Trophoblast cell (in vitro differentiated cells and primary cell): ENCODE data around the gene PFKL.

Experiments used
- DNase-seq, 2 donors: peaks; one replicate each; pipeline ENCODE4 v3.0.0-alpha.2; 2016
- H2AFZ ChIP-seq: 2 replicates; pipeline ENCODE4 v1.6.1; 2013; ENCODE audit warnings: low read length, moderate library complexity, mild to moderate bottlenecking; ENCODE audit not compliant: insufficient read depth, poor library complexity
- H2AK5ac ChIP-seq: 2 replicates; pipeline ENCODE4 v1.6.1; 2013; ENCODE audit warnings: mild to moderate bottlenecking, low read length
- H2BK120ac ChIP-seq: 2 replicates; pipeline ENCODE4 v1.6.1; 2013; ENCODE audit warnings: low read length, mild to moderate bottlenecking, moderate library complexity; ENCODE audit not compliant: insufficient read depth, poor library complexity
- H2BK12ac ChIP-seq: 2 replicates; pipeline ENCODE4 v1.6.1; 2013; ENCODE audit warnings: mild to moderate bottlenecking, low read length, moderate library complexity
- H2BK5ac ChIP-seq: 2 replicates; pipeline ENCODE4 v1.6.1; 2013; ENCODE audit warnings: low read length, low read depth, moderate library complexity, mild to moderate bottlenecking; ENCODE audit not compliant: poor library complexity
- H3K14ac ChIP-seq: 2 replicates; pipeline ENCODE4 v1.6.1; 2013; ENCODE audit warnings: mild to moderate bottlenecking, low read length
- H3K18ac ChIP-seq: 2 replicates; pipeline ENCODE4 v1.6.1; 2013; ENCODE audit warnings: mild to moderate bottlenecking, low read length
- H3K23ac ChIP-seq: 2 replicates; pipeline ENCODE4 v1.6.1; 2013; ENCODE audit warnings: low read length
- H3K27ac ChIP-seq: 2 replicates; pipeline ENCODE4 v1.5.1; 2013; ENCODE audit warnings: low read depth, mild to moderate bottlenecking, inconsistent platforms, low read length, moderate library complexity
- H3K27me3 ChIP-seq: 2 replicates; pipeline ENCODE4 v1.6.1; 2013; ENCODE audit warnings: inconsistent platforms, mild to moderate bottlenecking, low read length, moderate library complexity; ENCODE audit not compliant: insufficient read depth
- H3K36me3 ChIP-seq, 2 experiments: 1 replicate in 1 of 2; 2 replicates in 1 of 2; pipeline ENCODE4 v1.6.1; 2013; ENCODE audit warnings: low read length in 2 of 2, mild to moderate bottlenecking in 2 of 2, moderate library complexity in 1 of 2; ENCODE audit not compliant: insufficient read depth in 2 of 2, control insufficient read depth in 1 of 2
- H3K4ac ChIP-seq: 2 replicates; pipeline ENCODE4 v1.6.1; 2013; ENCODE audit warnings: low read depth, mild to moderate bottlenecking, low read length, moderate library complexity
- H3K4me1 ChIP-seq, 2 experiments: 1 replicate in 1 of 2; 2 replicates in 1 of 2; pipeline ENCODE4 v1.6.1; 2013; ENCODE audit warnings: low read length in 2 of 2, mild to moderate bottlenecking in 2 of 2, moderate library complexity in 1 of 2; ENCODE audit not compliant: insufficient read depth in 2 of 2, control insufficient read depth in 1 of 2
- H3K4me2 ChIP-seq: 2 replicates; pipeline ENCODE4 v1.6.1; 2013; ENCODE audit warnings: inconsistent platforms, mild to moderate bottlenecking, low read length, moderate library complexity
- H3K4me3 ChIP-seq: 2 replicates; pipeline ENCODE4 v1.5.1; 2013; ENCODE audit warnings: mild to moderate bottlenecking, low read depth, low read length, inconsistent platforms
- H3K79me1 ChIP-seq: one replicate; pipeline ENCODE4 v1.6.1; 2013; ENCODE audit warnings: low read length
- H3K79me2 ChIP-seq: 2 replicates; pipeline ENCODE4 v1.6.1; 2013; ENCODE audit warnings: low read length, mild to moderate bottlenecking; ENCODE audit not compliant: control insufficient read depth, insufficient read depth, poor library complexity
- H3K9ac ChIP-seq: 2 replicates; pipeline ENCODE4 v1.6.1; 2013; ENCODE audit warnings: mild to moderate bottlenecking, low read length
- H3K9me3 ChIP-seq: 2 replicates; pipeline ENCODE4 v1.6.1; 2013; ENCODE audit warnings: low read depth, mild to moderate bottlenecking, control low read depth, inconsistent platforms, low read length; ENCODE audit not compliant: insufficient read depth
- H4K12ac ChIP-seq: 2 replicates; pipeline ENCODE4 v1.6.1; 2013; ENCODE audit warnings: low read depth, mild to moderate bottlenecking, low read length, moderate library complexity
- H4K8ac ChIP-seq: 2 replicates; pipeline ENCODE4 v1.6.1; 2013; ENCODE audit warnings: low read depth, mild to moderate bottlenecking, low read length, moderate library complexity
- H4K91ac ChIP-seq: one replicate; pipeline ENCODE4 v1.6.1; 2013; ENCODE audit warnings: low read depth, mild to moderate bottlenecking, low read length, moderate library complexity
- WGBS: extraction: QIAGEN DNeasy Blood & Tissue Kit; methylation state at CpG from one replicate; pipeline ENCODE4 v1.1.7; 2013; ENCODE audit warnings: missing lambda C conversion rate; ENCODE audit not compliant: insufficient read length, insufficient coverage; ENCODE audit errors: extremely low coverage; 5-methylcytosine and 5-hydroxymethylcytosine counted together

Gene PFKL

DNA sequence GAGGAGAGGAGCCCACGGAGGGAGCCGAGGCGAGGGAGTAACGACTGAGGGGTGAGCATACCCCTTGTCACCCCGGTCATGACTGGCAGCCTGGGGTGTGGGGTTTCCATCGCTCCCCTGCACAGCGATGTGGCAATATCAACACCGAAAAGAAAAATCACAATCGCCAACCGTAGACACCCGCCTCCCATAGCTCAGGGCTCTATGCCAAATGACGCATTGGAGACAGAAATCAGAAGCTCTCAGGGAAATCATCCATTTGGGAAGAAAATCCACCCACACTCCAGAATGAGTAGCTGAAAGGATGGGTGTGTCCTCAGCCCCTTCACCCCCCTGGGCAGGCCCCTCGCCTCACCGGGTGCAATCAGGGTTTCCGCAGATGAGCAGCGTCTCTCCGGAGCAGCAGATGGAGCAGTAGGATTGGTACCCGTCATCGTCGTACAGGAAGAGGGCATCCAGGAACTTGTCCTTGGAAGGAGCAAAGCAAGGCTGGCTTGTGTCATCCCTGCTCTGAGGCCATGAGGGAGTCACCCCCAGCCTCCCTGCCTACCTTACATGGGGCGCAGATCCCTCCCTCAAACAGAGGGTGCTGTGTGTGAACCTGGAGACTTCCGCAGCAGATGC, 40.7 kb upstream of the PFKL start:
- Histone ChIP-seq H3K23ac (no peak overlapping the region), H4K8ac (no peak overlapping the region), H2BK120ac (no peak overlapping the region), H4K91ac (no peak overlapping the region), H3K9ac (no peak overlapping the region), H3K79me2 (no peaks in the 10 kb centered on the region), H3K18ac (no peak overlapping the region), H3K36me3 (no peaks in the 10 kb centered on the region), H4K12ac (no peak overlapping the region), H3K4ac (no peak overlapping the region), H2BK12ac (no peak overlapping the region), H3K4me2 (no peak overlapping the region), H2AFZ (no peak overlapping the region), H3K27ac (no peak overlapping the region), H3K4me1 (peaks cover 9 to 11% of the 10 kb centered on the region in 2 experiments), H3K79me1 (no peaks in the 10 kb centered on the region), H2AK5ac (no peak overlapping the region), H2BK5ac (no peak overlapping the region), H3K14ac (no peak overlapping the region), H3K9me3 (no peaks in the 10 kb centered on the region), H3K4me3 (no peak overlapping the region), H3K27me3 (no peaks in the 10 kb centered on the region)
- no CpG with 5 or more reads among the region's 22 CpGs for WGBS
- no peak for DNase-seq

DNA sequence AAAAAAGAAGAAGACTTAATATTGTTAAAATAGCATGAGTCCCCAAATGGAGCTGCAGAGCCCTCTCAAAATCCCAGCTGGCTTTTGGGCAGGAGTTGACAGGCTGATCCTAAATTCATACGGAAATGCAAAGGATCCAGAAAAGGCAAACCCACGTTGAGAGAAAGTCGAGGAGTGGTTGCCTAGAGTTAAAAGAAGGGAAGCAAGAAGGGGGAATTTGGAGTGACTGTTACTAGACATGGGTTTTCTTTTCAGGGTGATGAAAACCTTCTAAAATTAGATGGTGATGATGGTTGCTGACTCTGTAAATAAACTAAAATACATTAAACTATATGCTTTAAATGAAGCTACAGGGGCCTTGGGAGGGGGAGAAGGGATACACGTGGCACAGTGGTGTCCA, 39.8 kb upstream of the PFKL start:
- H3K79me2 ChIP-seq = no peaks in the 10 kb centered on the region
- H3K4me1 ChIP-seq = peaks cover 9 to 11% of the 10 kb centered on the region in 2 experiments
- no peak overlapping the region for H4K12ac ChIP-seq
- no peak overlapping the region for H2BK120ac ChIP-seq
- no peaks in the 10 kb centered on the region for H3K27me3 ChIP-seq
- H3K18ac ChIP-seq = no peak overlapping the region
- no peak overlapping the region for H3K4ac ChIP-seq
- H3K23ac ChIP-seq = no peak overlapping the region
- H3K79me1 ChIP-seq = no peaks in the 10 kb centered on the region
- no peak overlapping the region for H3K4me2 ChIP-seq
- no peaks in the 10 kb centered on the region for H3K9me3 ChIP-seq
- H2BK5ac ChIP-seq = no peak overlapping the region
- H2BK12ac ChIP-seq = no peak overlapping the region
- H3K9ac ChIP-seq = no peak overlapping the region
- no peak overlapping the region for H2AK5ac ChIP-seq
- no peak overlapping the region for H4K8ac ChIP-seq
- H3K14ac ChIP-seq = no peak overlapping the region
- no peaks in the 10 kb centered on the region for H3K36me3 ChIP-seq
- no peak overlapping the region for H3K4me3 ChIP-seq
- DNase-seq = no peak
- no peak overlapping the region for H4K91ac ChIP-seq
- H3K27ac ChIP-seq = no peak overlapping the region
- H2AFZ ChIP-seq = no peak overlapping the region
- no CpG with 5 or more reads among the region's 4 CpGs for WGBS

DNA sequence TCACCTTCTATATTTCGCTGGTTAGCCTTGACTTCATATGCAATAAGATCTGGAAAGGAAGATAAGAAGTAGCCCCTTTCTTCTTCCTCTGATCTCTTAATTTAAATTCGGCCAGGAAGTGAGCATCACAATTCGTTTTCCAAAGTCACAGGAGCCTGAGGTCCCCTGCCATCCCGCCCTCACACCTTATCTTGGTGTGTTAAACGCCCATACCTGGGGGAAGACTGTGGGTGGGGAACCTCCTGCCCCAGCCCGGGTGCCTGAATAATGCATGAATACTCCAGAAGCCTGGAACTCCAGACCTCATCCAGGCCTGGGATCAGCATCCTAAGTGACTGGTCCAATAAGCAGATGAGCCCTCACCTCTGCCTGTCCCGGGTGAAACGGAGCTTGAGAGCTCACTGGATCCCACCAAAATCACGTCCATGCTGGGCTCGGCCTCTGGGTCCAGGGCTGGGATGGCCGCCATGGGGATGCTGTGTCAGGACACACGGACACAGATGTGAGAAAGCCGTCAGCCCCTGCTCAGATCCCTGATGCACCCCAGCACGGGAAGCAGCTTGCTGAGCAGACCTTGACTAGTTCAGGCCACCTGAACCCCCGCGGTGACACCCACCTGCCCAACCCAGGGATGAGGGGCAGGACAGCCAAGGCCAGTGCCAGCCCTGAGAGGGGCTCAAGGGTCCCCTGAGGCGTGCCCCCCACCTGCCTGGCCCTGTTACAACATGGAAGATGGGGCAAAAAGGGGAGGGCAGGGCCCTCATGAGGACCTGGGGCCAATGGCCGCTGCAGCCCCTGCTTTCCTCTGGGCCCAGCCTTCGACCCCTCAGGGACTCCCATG, 38.8 kb upstream of the PFKL start:
- H3K18ac ChIP-seq = no peak overlapping the region
- no CpG with 5 or more reads among the region's 19 CpGs for WGBS
- no peak overlapping the region for H3K9ac ChIP-seq
- H3K4me3 ChIP-seq = peak overlapping the region; percentile 23
- no peak overlapping the region for H3K23ac ChIP-seq
- H3K4me1 ChIP-seq = peaks cover 5 to 6% of the 10 kb centered on the region in 2 experiments
- no peak overlapping the region for H3K14ac ChIP-seq
- DNase-seq = no peak
- H3K27ac ChIP-seq = no peak overlapping the region
- no peak overlapping the region for H4K91ac ChIP-seq
- H2BK5ac ChIP-seq = no peak overlapping the region
- no peak overlapping the region for H2AFZ ChIP-seq
- H2AK5ac ChIP-seq = no peak overlapping the region
- H2BK120ac ChIP-seq = no peak overlapping the region
- H3K4ac ChIP-seq = no peak overlapping the region
- no peak overlapping the region for H2BK12ac ChIP-seq
- no peaks in the 10 kb centered on the region for H3K79me2 ChIP-seq
- H4K12ac ChIP-seq = no peak overlapping the region
- H3K36me3 ChIP-seq = no peaks in the 10 kb centered on the region
- H4K8ac ChIP-seq = no peak overlapping the region
- no peaks in the 10 kb centered on the region for H3K79me1 ChIP-seq
- H3K27me3 ChIP-seq = no peaks in the 10 kb centered on the region
- no peaks in the 10 kb centered on the region for H3K9me3 ChIP-seq
- H3K4me2 ChIP-seq = no peak overlapping the region

DNA sequence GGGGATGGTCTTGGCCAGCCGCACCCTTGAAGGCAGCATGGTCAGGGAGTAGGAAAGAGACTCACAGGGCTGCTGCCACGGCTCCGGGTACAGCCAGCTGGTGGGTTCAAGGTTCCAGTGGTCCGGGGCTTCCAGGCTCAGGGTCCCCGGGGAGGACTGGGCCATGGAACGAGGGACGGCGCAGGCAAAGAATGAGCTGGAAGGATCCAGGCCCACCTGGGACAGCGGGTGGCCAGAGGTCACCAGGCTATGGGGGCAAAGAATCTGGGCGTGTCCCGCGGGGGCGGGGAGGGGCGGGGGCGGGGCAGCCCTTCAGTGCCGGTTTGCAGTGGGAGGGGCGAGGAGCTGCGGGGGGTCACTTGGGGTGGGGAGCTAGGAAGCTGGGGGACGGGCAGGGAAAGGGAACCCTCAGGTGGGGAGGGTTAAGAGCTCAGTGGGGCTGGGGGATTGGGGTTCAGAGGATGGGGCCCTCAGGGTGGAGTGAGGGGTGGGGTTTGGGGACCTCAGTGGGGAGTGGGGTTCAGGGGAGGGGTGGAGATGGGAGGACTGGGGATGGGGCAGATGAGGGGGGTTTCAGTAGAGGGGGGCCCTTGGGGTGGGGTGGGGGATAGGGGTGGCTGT, 38.1 kb upstream of the PFKL start, which contains the start of gene DNMT3L:
DNMT3L (minus strand) TSS at position 223 of the 621 bp plus-strand sequence. CDS start 638 bp downstream, outside the sequence.
- WGBS = no CpG with 5 or more reads among the region's 19 CpGs

More for the DNA sequence above, 38.1 kb upstream of the PFKL start, which contains the start of gene DNMT3L:
- H2BK12ac ChIP-seq = no peak within 1 kb of the TSS
- H3K4me1 ChIP-seq = peaks cover 5 to 6% of the 10 kb centered on the region in 2 experiments
- no peak within 1 kb of the TSS for H2AK5ac ChIP-seq
- no peak within 1 kb of the TSS for H4K8ac ChIP-seq
- no peak within 1 kb of the TSS for H3K23ac ChIP-seq
- no peak within 1 kb of the TSS for H2BK120ac ChIP-seq
- H3K4me2 ChIP-seq = no peak within 1 kb of the TSS
- H3K4me3 ChIP-seq = peak within 1 kb of the TSS; percentile 23
- no peak within 1 kb of the TSS for H3K9ac ChIP-seq
- no peak within 1 kb of the TSS for H2AFZ ChIP-seq
- H4K91ac ChIP-seq = no peak within 1 kb of the TSS
- DNase-seq = no peak
- H3K27ac ChIP-seq = no peak within 1 kb of the TSS
- no peaks in the 10 kb centered on the region for H3K36me3 ChIP-seq
- no peak within 1 kb of the TSS for H3K4ac ChIP-seq
- no peak within 1 kb of the TSS for H3K14ac ChIP-seq
- no peak within 1 kb of the TSS for H3K18ac ChIP-seq
- no peaks in the 10 kb centered on the region for H3K79me2 ChIP-seq
- no peaks in the 10 kb centered on the region for H3K27me3 ChIP-seq
- no peak within 1 kb of the TSS for H2BK5ac ChIP-seq
- no peaks in the 10 kb centered on the region for H3K79me1 ChIP-seq
- H3K9me3 ChIP-seq = no peaks in the 10 kb centered on the region
- no peak within 1 kb of the TSS for H4K12ac ChIP-seq
